Measurements from ENCODE around the gene SHOX.

DNA sequence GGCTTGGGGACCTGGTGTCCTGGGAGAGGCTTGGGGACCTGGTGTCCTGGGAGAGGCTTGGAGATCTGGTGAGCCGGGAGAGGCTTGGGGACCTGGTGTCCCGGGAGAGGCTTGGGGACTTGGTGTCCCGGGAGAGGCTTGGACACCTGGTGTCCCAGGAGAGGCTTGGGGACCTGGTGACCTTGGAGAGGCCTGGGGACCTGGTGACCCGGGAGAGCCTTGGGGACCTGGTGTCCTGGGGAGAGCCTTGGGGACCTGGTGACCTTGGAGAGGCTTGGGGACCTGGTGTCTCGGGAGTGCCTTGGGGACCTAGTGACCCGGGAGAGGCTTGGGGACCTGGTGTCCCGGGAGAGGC lies 12.6 kb downstream of the SHOX start:
- no peak for TF ChIP-seq CTCF (optimal IDR thresholded peaks at IDR 0.05 in 1 of 3, IDR thresholded peaks at IDR 0.05 in 1 of 3, conservative IDR thresholded peaks at IDR 0.05 in 1 of 3; ENCODE audit: extremely low read depth in 1 of 3, insufficient read depth in 2 of 3, low read length in 3 of 3)
- TF ChIP-seq EZH2 (IDR thresholded peaks at IDR 0.05; ENCODE audit: low read length): no peak

Data from keratinocyte (primary cell).